ENCODE results near the gene PER1. TPM values are rescaled to one million over a fixed set of nuclear protein-coding genes. Genes with fewer than 3 reads are reported as not detected.

Gene PER1
- polyA plus RNA-seq, 3 donors from 2014 or later, result 3.5 to 8.5 (median 4.5) TPM

DNA sequence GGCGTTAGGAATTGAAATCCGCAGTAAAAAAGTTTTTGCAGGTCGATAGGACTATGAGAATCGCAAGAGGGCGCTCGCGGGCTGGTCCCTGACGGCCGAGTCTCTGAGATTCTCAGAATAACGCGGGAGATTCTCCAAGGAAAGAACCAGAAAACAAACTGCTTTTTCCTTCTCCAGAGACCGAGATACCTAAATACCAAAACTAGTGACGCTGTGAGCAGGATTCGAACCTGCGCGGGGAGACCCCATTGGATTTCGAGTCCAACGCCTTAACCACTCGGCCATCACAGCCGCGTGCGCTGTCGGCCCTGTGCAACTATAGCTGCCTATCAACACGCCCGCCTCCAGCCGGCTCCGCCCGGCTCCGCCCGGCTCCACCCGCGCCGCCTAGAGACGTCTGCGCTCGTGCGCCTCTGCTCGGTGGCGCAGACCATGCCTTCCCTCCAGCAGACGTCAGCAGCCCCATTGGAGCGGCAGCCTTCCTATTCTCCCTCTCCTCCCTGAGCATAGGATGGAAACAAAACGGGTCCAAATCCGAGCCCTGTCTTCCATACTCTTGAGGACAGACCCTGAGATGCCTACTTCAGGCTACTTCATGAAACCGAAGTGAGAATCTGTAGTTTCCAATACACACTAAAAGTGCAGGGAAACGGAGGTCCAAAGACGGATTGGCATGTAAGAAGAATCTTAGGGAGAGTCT lies 13.4 kb downstream of the PER1 start:
- Mint-ChIP-seq H3K4me1 (peaks cover 0 to 1% of the 10 kb centered on the region in 2 donors), H3K9me3 (no peaks in the 10 kb centered on the region), H3K36me3 (peaks cover 0 to 3% (median 3%) of the 10 kb centered on the region in 3 donors), H3K27me3 (ENCODE audit: low read depth in 3 of 3) (peaks cover 17 to 27% (median 22%) of the 10 kb centered on the region in 3 donors), H3K27ac (no peak overlapping the region), H3K4me3 (no peak overlapping the region)
- DNase-seq, result peak; percentile 93 to 98 (median 98)

DNA sequence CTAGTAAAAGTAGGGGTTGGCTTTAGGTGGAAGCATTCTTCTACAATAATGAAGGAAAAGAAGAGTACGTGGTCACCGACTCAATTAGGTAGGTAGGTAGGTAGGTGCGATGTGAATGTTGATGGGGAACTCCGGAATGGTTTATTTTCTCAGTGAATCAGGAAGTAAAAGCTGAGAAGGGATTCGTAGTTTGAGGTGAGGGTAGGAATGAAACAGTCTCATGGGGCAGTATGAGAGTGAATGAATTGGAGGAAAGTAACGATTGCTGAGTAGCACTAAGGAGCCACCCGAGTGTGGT lies 13.9 kb downstream of the PER1 start:
- Mint-ChIP-seq H3K27me3 (ENCODE audit: low read depth in 3 of 3) (peaks cover 12 to 23% (median 22%) of the 10 kb centered on the region in 3 donors), H3K27ac (no peak overlapping the region), H3K36me3 (peaks cover 0 to 3% (median 0%) of the 10 kb centered on the region in 3 donors)

DNA sequence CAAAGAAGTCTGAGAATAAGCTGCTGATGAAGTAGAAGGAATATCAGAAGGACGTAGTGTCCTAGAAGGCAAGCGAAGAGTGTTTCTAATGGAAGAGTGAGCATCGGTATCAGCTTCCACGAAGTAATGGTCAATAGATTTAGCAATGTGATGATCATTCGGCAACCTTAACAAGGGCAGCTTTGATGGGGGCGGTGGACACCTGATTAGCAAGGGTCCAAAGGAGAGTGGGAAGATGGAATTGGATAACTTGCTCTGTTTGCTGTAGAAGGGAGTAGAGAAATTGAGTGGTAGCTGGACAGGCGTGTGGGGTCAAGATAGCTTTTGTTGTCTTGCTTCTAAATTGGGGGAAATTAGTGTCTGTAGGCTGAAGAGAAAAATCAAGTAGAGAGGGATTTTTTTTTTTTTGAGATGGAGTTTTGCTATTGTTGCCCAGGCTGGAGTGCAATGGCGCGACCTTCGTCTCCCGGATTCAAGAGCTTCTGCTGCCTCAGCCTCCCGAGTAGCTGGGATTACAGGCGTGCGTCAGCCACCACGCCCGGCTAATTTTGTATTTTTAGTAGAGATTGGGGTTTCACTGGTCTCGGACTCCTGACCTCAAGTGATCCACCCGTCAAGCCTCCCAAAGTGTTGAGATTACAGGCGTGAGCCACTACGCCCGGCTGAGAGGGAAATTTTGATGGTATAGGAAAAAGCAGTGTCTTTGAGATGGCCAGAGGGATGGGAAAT lies 14.4 kb downstream of the PER1 start:
- peaks cover 0 to 3% (median 0%) of the 10 kb centered on the region in 3 donors for H3K36me3 Mint-ChIP-seq
- DNase-seq, result no peak
- H3K27me3 Mint-ChIP-seq (ENCODE audit: low read depth in 3 of 3), result peaks cover 8 to 22% (median 20%) of the 10 kb centered on the region in 3 donors
- H3K4me3 Mint-ChIP-seq, result no peak overlapping the region
- H3K27ac Mint-ChIP-seq, result no peak overlapping the region
- H3K9me3 Mint-ChIP-seq, result no peaks in the 10 kb centered on the region
- peaks cover 0 to 1% of the 10 kb centered on the region in 2 donors for H3K4me1 Mint-ChIP-seq

More for the DNA sequence above, 13.9 kb downstream of the PER1 start:
- H3K9me3 Mint-ChIP-seq, result no peaks in the 10 kb centered on the region
- DNase-seq, result no peak
- H3K4me3 Mint-ChIP-seq, result no peak overlapping the region
- peaks cover 0 to 1% of the 10 kb centered on the region in 2 donors for H3K4me1 Mint-ChIP-seq

DNA sequence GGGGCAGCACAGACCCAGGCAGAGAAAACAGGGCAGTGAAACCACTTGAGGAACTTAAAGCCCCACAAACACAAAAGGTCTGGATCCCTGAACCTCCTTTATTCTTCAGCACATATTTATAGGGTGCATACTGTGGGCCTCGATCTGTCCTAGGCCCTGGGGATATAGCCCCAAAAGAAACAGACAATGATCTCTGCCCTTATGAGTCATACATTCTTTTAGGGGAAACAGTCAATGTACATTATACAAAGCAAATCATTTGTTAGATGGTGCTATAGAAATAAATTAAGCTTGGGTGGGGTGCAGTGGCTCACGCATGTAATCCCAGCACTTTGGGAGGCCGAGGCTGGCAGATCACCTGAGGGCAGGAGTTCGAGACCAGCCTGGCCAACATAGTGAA lies 18.3 kb downstream of the PER1 start:
- H3K27ac Mint-ChIP-seq, result no peak overlapping the region
- H3K9me3 Mint-ChIP-seq, result no peaks in the 10 kb centered on the region
- DNase-seq, result no peak
- H3K4me1 Mint-ChIP-seq, result peaks cover 0 to 1% of the 10 kb centered on the region in 2 donors
- H3K36me3 Mint-ChIP-seq, result no peaks in the 10 kb centered on the region
- H3K4me3 Mint-ChIP-seq, result no peak overlapping the region
- H3K27me3 Mint-ChIP-seq (ENCODE audit: low read depth in 3 of 3), result peaks cover 3 to 8% (median 6%) of the 10 kb centered on the region in 3 donors

DNA sequence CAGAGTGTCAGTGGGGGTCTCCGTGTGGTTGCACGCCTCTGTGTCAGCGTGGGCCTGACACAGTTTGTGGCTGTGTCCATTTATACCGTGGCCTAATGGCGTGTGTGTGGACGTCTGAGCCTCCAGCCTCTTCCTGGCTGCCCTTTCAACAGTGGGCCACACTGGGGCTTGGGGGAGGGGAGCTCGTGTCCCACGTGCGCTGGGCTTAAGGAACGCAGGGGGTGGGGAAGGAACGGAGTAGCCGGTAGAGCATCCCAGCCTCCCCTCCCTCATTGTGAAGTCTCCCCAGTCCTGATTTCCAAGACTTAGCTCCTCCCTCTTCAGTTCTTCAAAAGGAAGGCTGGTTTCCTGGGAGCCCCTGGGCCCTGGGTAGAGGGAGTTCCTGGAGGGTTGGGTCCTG lies 18.8 kb downstream of the PER1 start:
- Mint-ChIP-seq H3K4me3 (no peak overlapping the region), H3K27ac (no peak overlapping the region), H3K9me3 (no peaks in the 10 kb centered on the region), H3K36me3 (no peaks in the 10 kb centered on the region), H3K27me3 (ENCODE audit: low read depth in 3 of 3) (peaks cover 3 to 8% (median 7%) of the 10 kb centered on the region in 3 donors), H3K4me1 (peaks cover 0 to 1% of the 10 kb centered on the region in 2 donors)
- no peak for DNase-seq

DNA sequence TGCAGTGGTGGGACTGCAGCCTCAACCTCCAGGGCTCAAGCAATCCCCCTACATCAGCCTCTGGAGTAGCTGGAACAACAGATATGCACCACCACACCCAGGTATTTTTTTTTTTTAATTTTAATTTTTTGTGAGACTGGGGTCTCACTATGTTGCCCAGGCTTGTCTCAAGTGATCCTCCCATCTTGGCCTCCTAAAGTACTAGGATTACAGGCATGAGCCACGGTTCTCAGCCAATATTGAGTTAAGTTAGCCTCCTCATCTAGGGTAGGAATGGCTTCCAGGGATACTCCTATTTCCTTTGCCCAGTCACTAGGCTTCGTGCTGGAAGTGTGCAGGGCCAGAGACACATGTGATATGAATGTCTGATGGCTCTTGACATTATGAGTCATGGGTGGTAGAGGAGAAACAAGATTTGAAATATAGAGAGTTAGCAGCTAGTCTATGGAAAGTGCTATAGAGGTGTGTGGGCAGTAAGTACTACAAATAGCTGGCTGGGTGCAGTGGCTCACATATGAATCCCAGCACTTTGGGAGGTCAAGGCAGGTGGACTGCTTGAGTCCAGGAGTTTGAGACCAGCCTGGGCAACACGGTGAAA lies 20.3 kb downstream of the PER1 start:
- H3K4me3 Mint-ChIP-seq, result no peak overlapping the region
- H3K9me3 Mint-ChIP-seq, result no peaks in the 10 kb centered on the region
- H3K27ac Mint-ChIP-seq, result no peak overlapping the region
- peaks cover 5% of the 10 kb centered on the region in 2 donors for H3K4me1 Mint-ChIP-seq
- no peaks in the 10 kb centered on the region for H3K36me3 Mint-ChIP-seq
- peaks cover 5 to 12% (median 11%) of the 10 kb centered on the region in 3 donors for H3K27me3 Mint-ChIP-seq (ENCODE audit: low read depth in 3 of 3)
- no peak for DNase-seq

DNA sequence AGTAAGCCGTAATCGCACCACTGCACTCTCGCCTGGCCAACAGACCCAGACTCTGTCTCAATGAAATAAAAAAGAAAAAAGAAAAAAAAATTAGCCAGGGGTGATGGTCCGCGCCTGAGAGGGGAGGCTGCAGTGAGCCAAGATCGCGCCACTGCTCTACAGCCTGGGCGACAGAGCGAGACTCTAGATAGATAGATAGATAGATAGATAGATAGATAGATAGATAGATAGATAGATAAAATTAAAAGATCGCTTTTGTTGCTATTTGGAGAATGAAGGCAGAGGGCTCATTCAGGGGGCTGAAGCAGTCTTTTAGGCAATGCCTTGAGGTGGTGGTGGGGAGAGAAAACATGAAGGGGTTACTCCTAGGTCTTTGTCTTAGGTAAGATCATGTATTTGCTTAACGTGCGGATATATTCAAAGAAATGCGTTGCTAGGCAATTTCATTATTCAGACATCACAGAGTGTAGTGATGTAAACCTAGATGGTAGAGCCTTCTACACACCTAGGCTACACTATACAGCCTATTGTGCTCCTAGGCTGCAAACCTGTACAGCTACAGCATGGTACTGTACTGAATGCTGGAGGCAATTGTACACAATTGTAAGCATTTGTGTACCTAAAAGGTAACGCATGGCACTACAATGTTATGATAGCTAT lies 23.9 kb downstream of the PER1 start:
- Mint-ChIP-seq H3K4me3 (peak overlapping the region in 3 of 5 donors; percentile 27 to 30 (median 29)), H3K36me3 (no peaks in the 10 kb centered on the region), H3K27me3 (ENCODE audit: low read depth in 3 of 3) (peaks cover 34 to 43% (median 41%) of the 10 kb centered on the region in 3 donors), H3K9me3 (peaks cover 0 to 2% (median 0%) of the 10 kb centered on the region in 6 donors), H3K4me1 (peaks cover 35 to 42% of the 10 kb centered on the region in 2 donors), H3K27ac (no peak overlapping the region)
- DNase-seq, result no peak

DNA sequence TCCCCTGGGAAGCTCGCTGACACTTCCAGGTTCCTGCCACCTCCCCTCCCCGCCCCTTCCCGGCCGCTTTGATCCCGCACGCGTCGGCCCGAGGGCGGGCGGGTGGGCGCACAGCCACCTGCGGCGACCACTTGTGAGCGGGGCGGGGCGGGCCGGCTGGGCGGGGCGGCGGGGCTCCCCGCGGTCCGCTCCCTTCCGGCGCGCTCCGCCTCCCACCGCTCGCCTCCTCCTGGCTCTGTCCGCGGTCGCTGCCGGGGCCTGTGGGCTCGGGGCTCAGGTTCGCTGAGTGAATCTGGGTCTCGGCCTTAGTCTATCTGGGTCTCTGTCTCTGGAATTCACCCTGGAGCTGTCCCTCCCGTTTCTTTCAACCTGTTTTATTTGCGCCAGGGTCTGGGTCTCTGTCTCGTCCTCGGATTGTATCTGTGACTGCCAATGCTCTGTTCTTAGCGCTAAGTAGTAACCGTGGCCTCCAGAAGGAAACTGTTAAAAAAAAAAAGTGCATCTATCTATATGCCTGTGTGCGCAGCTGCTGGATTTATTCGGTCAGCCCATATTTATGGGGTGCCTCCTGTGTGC lies 25.6 kb downstream of the PER1 start:
- peaks cover 37 to 54% (median 48%) of the 10 kb centered on the region in 3 donors for H3K27me3 Mint-ChIP-seq (ENCODE audit: low read depth in 3 of 3)
- peaks cover 0 to 2% (median 0%) of the 10 kb centered on the region in 6 donors for H3K9me3 Mint-ChIP-seq
- H3K4me1 Mint-ChIP-seq, result peaks cover 45 to 53% of the 10 kb centered on the region in 2 donors
- peak overlapping the region; percentile 91 to 100 (median 98) for H3K4me3 Mint-ChIP-seq
- H3K27ac Mint-ChIP-seq, result peak overlapping the region; percentile 35 to 90 (median 72)
- H3K36me3 Mint-ChIP-seq, result no peaks in the 10 kb centered on the region
- DNase-seq, result peak in 1 of 3 donors; percentile 46

DNA sequence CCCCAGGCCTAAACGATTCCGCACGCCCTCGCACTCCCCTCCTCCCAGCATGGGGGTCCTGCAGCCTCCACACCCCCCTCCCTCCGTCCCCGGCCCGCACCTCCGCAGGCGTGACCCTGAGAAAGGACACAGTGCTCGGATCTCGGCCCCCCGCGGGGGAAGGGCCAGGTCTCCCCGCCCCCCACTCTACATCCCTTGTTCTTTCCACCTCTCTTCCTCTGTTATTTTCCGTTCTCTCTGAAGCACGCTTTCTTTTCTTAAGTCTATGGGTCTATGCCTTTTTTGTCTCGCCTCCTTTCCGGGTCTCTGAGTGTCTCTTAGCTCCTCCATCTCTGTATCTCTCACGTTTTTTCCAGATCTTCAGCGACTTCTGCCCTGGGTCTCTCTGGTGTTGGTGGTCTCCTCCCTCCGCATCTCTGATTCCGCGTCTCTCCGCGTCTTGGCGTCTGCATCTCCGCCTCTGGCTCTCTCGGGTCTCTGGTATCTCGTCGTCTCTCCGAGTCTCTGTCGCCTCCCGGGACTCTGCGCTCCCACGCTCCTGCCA lies 26.2 kb downstream of the PER1 start:
- Mint-ChIP-seq H3K4me3 (peak overlapping the region; percentile 90 to 100 (median 98)), H3K4me1 (peaks cover 47 to 57% of the 10 kb centered on the region in 2 donors), H3K27me3 (ENCODE audit: low read depth in 3 of 3) (peaks cover 37 to 56% (median 50%) of the 10 kb centered on the region in 3 donors), H3K36me3 (no peaks in the 10 kb centered on the region), H3K9me3 (peaks cover 0 to 2% (median 0%) of the 10 kb centered on the region in 6 donors), H3K27ac (peak overlapping the region; percentile 28 to 92 (median 78))
- DNase-seq, result peak in 1 of 3 donors; percentile 21

DNA sequence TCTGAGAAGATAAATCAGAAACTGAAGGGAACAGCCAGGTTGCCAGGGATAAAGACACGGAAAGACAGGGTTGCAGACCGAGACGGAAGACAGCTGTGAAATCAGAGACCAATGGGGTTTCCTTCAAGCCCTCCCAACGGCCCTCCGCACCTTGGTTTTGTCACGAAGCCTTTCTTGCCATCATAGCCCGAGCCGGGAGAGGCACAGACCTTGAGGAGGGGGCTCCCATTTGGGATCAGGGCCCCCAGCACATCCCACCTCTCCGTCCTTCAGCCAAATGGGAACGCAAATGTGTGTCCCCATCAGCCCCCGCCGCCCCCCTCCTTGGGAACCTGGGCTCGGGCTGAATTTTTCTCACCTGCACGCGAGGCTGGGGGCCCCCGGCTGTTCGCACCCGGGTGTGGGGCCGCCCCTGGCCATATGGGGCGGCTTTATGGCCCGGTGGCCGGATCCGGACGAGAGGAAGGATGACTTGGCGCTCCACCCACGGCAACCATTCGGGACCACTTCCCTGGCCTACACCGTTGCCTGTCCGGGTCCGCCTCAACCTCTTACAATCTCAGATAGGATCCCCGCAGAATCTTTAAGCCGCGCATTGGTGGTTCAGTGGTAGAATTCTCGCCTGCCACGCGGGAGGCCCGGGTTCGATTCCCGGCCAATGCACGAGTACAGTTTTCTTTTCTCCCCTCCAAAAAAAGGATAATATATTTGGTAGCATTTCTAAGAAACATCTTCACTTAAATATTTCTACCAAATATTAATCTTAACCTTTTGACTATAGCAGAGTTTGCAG lies 26.9 kb downstream of the PER1 start:
- H3K27ac Mint-ChIP-seq, result peak overlapping the region; percentile 62 to 92 (median 84)
- H3K9me3 Mint-ChIP-seq, result peaks cover 0 to 5% (median 0%) of the 10 kb centered on the region in 6 donors
- peaks cover 54 to 63% of the 10 kb centered on the region in 2 donors for H3K4me1 Mint-ChIP-seq
- peaks cover 44 to 63% (median 57%) of the 10 kb centered on the region in 3 donors for H3K27me3 Mint-ChIP-seq (ENCODE audit: low read depth in 3 of 3)
- peak overlapping the region; percentile 90 to 100 (median 98) for H3K4me3 Mint-ChIP-seq
- DNase-seq, result peak; percentile 86 to 89 (median 87)
- H3K36me3 Mint-ChIP-seq, result no peaks in the 10 kb centered on the region

DNA sequence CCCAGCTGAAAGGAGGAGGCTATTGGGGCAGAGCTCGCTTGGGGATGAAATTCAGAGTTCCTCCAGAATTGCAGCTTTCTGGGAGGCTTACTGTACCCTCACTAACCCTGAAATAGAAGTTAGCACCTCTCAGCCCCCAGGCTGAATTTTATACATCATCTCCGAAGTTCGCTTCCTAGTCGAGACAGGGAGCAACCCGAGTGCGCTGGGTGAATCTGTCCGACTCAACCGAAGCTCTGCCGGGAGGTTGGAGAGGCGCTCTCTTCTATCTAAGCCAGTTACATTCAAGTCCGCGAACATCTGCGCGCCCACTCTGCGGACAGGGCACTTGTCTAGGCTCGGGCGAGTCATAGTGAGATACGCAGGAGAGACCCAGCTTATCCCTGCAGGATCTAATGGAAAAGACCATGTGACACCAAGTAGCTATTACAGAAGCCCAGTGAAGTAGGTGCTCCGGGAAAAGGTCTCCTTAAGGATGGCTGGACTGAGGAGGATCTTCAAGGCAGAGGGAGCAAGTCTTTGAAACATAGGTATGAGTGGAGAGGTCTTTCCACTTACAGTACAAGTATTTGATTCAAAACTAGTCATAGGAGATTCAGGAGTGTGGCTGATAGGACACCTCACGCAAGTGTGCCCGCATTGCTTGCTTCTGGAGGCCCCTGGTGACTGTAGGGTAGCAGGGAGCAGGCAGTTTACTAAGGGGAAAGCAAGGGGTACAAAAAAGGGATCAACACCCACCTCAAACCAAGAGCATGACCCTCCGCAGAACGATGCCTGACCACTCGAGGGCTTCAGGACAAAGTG lies 27.7 kb downstream of the PER1 start:
- Mint-ChIP-seq H3K4me3 (peak overlapping the region; percentile 90 to 100 (median 98)), H3K4me1 (peaks cover 62 to 71% of the 10 kb centered on the region in 2 donors), H3K27me3 (ENCODE audit: low read depth in 3 of 3) (peaks cover 50 to 68% (median 65%) of the 10 kb centered on the region in 3 donors), H3K36me3 (no peaks in the 10 kb centered on the region), H3K9me3 (peaks cover 0 to 7% (median 0%) of the 10 kb centered on the region in 6 donors), H3K27ac (peak overlapping the region in 5 of 6 donors; percentile 3 to 85 (median 82))
- peak in 1 of 3 donors; percentile 13 for DNase-seq
